SK-N-MC (cell line): Measurements from ENCODE around the gene SPATA2L.
A peak's percentile ranks its signal among the peaks of the same experiment; 100 is the strongest.

Experiments
- EZH2 ChIP-seq: fragments of 200-600 bp; sonication (generic); IDR thresholded peaks from one replicate; pipeline ENCODE4 v1.6.1; 2017; ENCODE audit warnings: antibody characterized with exemption
- FOXP2 ChIP-seq: optimal IDR thresholded peaks from 2 replicates; pipeline ENCODE3; 2011; ENCODE audit warnings: mild to moderate bottlenecking, moderate library complexity; ENCODE audit not compliant: insufficient read depth; ENCODE audit errors: extremely low read length, control extremely low read depth
- POLR2AphosphoS5 ChIP-seq: IDR thresholded peaks from 2 replicates; pipeline ENCODE4 v1.6.1; 2012; ENCODE audit warnings: mild to moderate bottlenecking, low read depth, low read length, borderline replicate concordance

DNA sequence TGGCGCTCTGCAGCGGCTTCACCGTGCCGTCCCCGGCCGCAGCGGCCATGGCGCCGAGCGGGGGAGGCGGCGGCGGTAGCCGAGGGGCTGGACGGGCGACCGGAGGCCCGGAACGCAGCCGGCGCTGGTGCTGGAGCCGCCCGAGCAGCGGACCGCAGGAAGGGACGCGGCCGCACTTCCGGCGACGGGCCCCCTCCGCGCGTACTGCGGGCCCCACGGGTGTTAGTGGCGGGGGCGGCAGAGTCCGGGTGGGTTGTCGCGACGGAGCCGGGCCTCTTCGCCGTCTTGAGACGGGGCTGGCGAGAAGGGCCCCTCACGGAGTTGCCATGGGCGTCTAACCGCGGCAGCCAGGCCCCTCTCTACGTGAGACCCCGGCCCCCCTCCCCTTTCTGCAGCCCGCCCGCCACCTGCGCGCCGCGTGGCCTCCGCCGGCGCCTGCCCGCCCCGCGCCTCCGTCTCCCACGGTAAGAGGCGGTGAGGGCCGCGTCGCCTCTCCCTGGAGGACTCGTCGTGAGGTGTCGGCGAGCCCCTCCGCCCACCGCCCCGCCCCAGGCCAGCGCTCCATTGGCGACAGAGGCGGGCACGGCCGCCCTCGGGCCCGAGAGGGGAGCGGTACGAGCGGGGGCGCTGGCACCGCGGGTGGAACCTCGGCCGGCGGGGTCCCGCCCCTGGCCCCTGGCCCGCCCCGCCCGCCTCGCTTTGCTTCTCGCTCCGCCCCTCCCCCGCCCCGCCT is 19.5 kb upstream of the SPATA2L start, which contains the start of the genes VPS9D1 and ZNF276:
- TF ChIP-seq EZH2 (no peak), FOXP2 (no peak), POLR2AphosphoS5 (peak; percentile 32; the same call in 1 of the 2 replicates)
